ENCODE results near the gene RSPH6A.
A peak's percentile ranks its signal among the peaks of the same experiment; 100 is the strongest.

RSPH6A gene

GRCh38 chr19:45780448-45781213 lies 34.5 kb downstream of the RSPH6A start:
- Histone ChIP-seq H3K4me3 (ENCODE audit: low read length in 2 of 2) (peak overlapping the region in 1 of 2 donors; percentile 45), H3K9me3 (ENCODE audit: control insufficient read depth in 2 of 2, low read length in 2 of 2) (no peaks in the 10 kb centered on the region), H3K4me1 (ENCODE audit: control insufficient read depth in 2 of 2, insufficient read depth in 2 of 2, low read length in 2 of 2) (peaks cover 17 to 22% of the 10 kb centered on the region in 2 donors), H3K9ac (ENCODE audit: low read depth in 1 of 2, low read length in 2 of 2) (no peak overlapping the region), H3K27ac (ENCODE audit: low read depth in 2 of 2, low read length in 2 of 2) (peak overlapping the region in 1 of 2 donors; percentile 48), H3K27me3 (ENCODE audit: control insufficient read depth in 2 of 2, insufficient read depth in 2 of 2, low read length in 2 of 2) (no peaks in the 10 kb centered on the region), H3K36me3 (ENCODE audit: control insufficient read depth in 2 of 2, insufficient read depth in 2 of 2, low read length in 2 of 2) (peaks cover 12 to 14% of the 10 kb centered on the region in 2 donors)

- peak overlapping the region in 1 of 2 donors; percentile 31 for H3K4me3 ChIP-seq (ENCODE audit: low read length in 2 of 2)
- peak overlapping the region in 1 of 2 donors; percentile 44 for H3K9ac ChIP-seq (ENCODE audit: low read depth in 1 of 2, low read length in 2 of 2)
- peaks cover 11 to 12% of the 10 kb centered on the region in 2 donors for H3K36me3 ChIP-seq (ENCODE audit: control insufficient read depth in 2 of 2, insufficient read depth in 2 of 2, low read length in 2 of 2)
- H3K9me3 ChIP-seq (ENCODE audit: control insufficient read depth in 2 of 2, low read length in 2 of 2) = no peaks in the 10 kb centered on the region
- H3K27ac ChIP-seq (ENCODE audit: low read depth in 2 of 2, low read length in 2 of 2) = peak overlapping the region in 1 of 2 donors; percentile 48
- H3K4me1 ChIP-seq (ENCODE audit: control insufficient read depth in 2 of 2, insufficient read depth in 2 of 2, low read length in 2 of 2) = peaks cover 17 to 22% of the 10 kb centered on the region in 2 donors
- H3K27me3 ChIP-seq (ENCODE audit: control insufficient read depth in 2 of 2, insufficient read depth in 2 of 2, low read length in 2 of 2) = no peaks in the 10 kb centered on the region
Measured at GRCh38 chr19:45780146-45780447, 35.0 kb downstream of the RSPH6A start.

- H3K9ac ChIP-seq (ENCODE audit: low read depth in 1 of 2, low read length in 2 of 2) = peak overlapping the region in 1 of 2 donors; percentile 44
- H3K9me3 ChIP-seq (ENCODE audit: control insufficient read depth in 2 of 2, low read length in 2 of 2) = no peaks in the 10 kb centered on the region
- H3K27me3 ChIP-seq (ENCODE audit: control insufficient read depth in 2 of 2, insufficient read depth in 2 of 2, low read length in 2 of 2) = no peaks in the 10 kb centered on the region
- H3K36me3 ChIP-seq (ENCODE audit: control insufficient read depth in 2 of 2, insufficient read depth in 2 of 2, low read length in 2 of 2) = peaks cover 9 to 10% of the 10 kb centered on the region in 2 donors
- peak overlapping the region in 1 of 2 donors; percentile 58 for H3K27ac ChIP-seq (ENCODE audit: low read depth in 2 of 2, low read length in 2 of 2)
- peak overlapping the region; percentile 59 to 61 for H3K4me3 ChIP-seq (ENCODE audit: low read length in 2 of 2)
- H3K4me1 ChIP-seq (ENCODE audit: control insufficient read depth in 2 of 2, insufficient read depth in 2 of 2, low read length in 2 of 2) = peaks cover 17 to 22% of the 10 kb centered on the region in 2 donors
Measured at GRCh38 chr19:45779231-45780145, 35.6 kb downstream of the RSPH6A start.

GRCh38 chr19:45778010-45778661 lies 37.0 kb downstream of the RSPH6A start:
- H3K27me3 ChIP-seq (ENCODE audit: control insufficient read depth in 2 of 2, insufficient read depth in 2 of 2, low read length in 2 of 2) = no peaks in the 10 kb centered on the region
- peaks cover 9 to 10% of the 10 kb centered on the region in 2 donors for H3K36me3 ChIP-seq (ENCODE audit: control insufficient read depth in 2 of 2, insufficient read depth in 2 of 2, low read length in 2 of 2)
- no peak overlapping the region for H3K27ac ChIP-seq (ENCODE audit: low read depth in 2 of 2, low read length in 2 of 2)
- no peak overlapping the region for H3K9ac ChIP-seq (ENCODE audit: low read depth in 1 of 2, low read length in 2 of 2)
- H3K4me3 ChIP-seq (ENCODE audit: low read length in 2 of 2) = no peak overlapping the region
- peaks cover 15 to 26% of the 10 kb centered on the region in 2 donors for H3K4me1 ChIP-seq (ENCODE audit: control insufficient read depth in 2 of 2, insufficient read depth in 2 of 2, low read length in 2 of 2)
- no peaks in the 10 kb centered on the region for H3K9me3 ChIP-seq (ENCODE audit: control insufficient read depth in 2 of 2, low read length in 2 of 2)

GRCh38 chr19:45777395-45777961 lies 37.6 kb downstream of the RSPH6A start:
- H3K4me1 ChIP-seq (ENCODE audit: control insufficient read depth in 2 of 2, insufficient read depth in 2 of 2, low read length in 2 of 2) = peaks cover 17 to 32% of the 10 kb centered on the region in 2 donors
- H3K27me3 ChIP-seq (ENCODE audit: control insufficient read depth in 2 of 2, insufficient read depth in 2 of 2, low read length in 2 of 2) = no peaks in the 10 kb centered on the region
- no peak overlapping the region for H3K4me3 ChIP-seq (ENCODE audit: low read length in 2 of 2)
- H3K9ac ChIP-seq (ENCODE audit: low read depth in 1 of 2, low read length in 2 of 2) = no peak overlapping the region
- peaks cover 9 to 10% of the 10 kb centered on the region in 2 donors for H3K36me3 ChIP-seq (ENCODE audit: control insufficient read depth in 2 of 2, insufficient read depth in 2 of 2, low read length in 2 of 2)
- no peaks in the 10 kb centered on the region for H3K9me3 ChIP-seq (ENCODE audit: control insufficient read depth in 2 of 2, low read length in 2 of 2)
- no peak overlapping the region for H3K27ac ChIP-seq (ENCODE audit: low read depth in 2 of 2, low read length in 2 of 2)

- Histone ChIP-seq H3K36me3 (ENCODE audit: control insufficient read depth in 2 of 2, insufficient read depth in 2 of 2, low read length in 2 of 2) (peaks cover 9 to 10% of the 10 kb centered on the region in 2 donors), H3K27ac (ENCODE audit: low read depth in 2 of 2, low read length in 2 of 2) (no peak overlapping the region), H3K27me3 (ENCODE audit: control insufficient read depth in 2 of 2, insufficient read depth in 2 of 2, low read length in 2 of 2) (no peaks in the 10 kb centered on the region)
Measured at GRCh38 chr19:45774765-45775164, 40.3 kb downstream of the RSPH6A start.

GRCh38 chr19:45773384-45773783 lies 41.7 kb downstream of the RSPH6A start:
- Histone ChIP-seq H3K36me3 (ENCODE audit: control insufficient read depth in 2 of 2, insufficient read depth in 2 of 2, low read length in 2 of 2) (peaks cover 9 to 10% of the 10 kb centered on the region in 2 donors), H3K27ac (ENCODE audit: low read depth in 2 of 2, low read length in 2 of 2) (no peak overlapping the region), H3K9ac (ENCODE audit: low read depth in 1 of 2, low read length in 2 of 2) (no peak overlapping the region)

More at GRCh38 chr19:45774765-45775164, 40.3 kb downstream of the RSPH6A start:
- no peak overlapping the region for H3K9ac ChIP-seq (ENCODE audit: low read depth in 1 of 2, low read length in 2 of 2)
- H3K4me1 ChIP-seq (ENCODE audit: control insufficient read depth in 2 of 2, insufficient read depth in 2 of 2, low read length in 2 of 2) = peaks cover 16 to 30% of the 10 kb centered on the region in 2 donors
- H3K9me3 ChIP-seq (ENCODE audit: control insufficient read depth in 2 of 2, low read length in 2 of 2) = no peaks in the 10 kb centered on the region
- no peak overlapping the region for H3K4me3 ChIP-seq (ENCODE audit: low read length in 2 of 2)

GRCh38 chr19:45772912-45773311 lies 42.2 kb downstream of the RSPH6A start:
- peak overlapping the region in 1 of 2 donors; percentile 63 for H3K27ac ChIP-seq (ENCODE audit: low read depth in 2 of 2, low read length in 2 of 2)
- H3K9me3 ChIP-seq (ENCODE audit: control insufficient read depth in 2 of 2, low read length in 2 of 2) = no peaks in the 10 kb centered on the region
- H3K36me3 ChIP-seq (ENCODE audit: control insufficient read depth in 2 of 2, insufficient read depth in 2 of 2, low read length in 2 of 2) = peaks cover 9 to 10% of the 10 kb centered on the region in 2 donors
- H3K27me3 ChIP-seq (ENCODE audit: control insufficient read depth in 2 of 2, insufficient read depth in 2 of 2, low read length in 2 of 2) = no peaks in the 10 kb centered on the region
- H3K9ac ChIP-seq (ENCODE audit: low read depth in 1 of 2, low read length in 2 of 2) = no peak overlapping the region
- peaks cover 10 to 24% of the 10 kb centered on the region in 2 donors for H3K4me1 ChIP-seq (ENCODE audit: control insufficient read depth in 2 of 2, insufficient read depth in 2 of 2, low read length in 2 of 2)
- no peak overlapping the region for H3K4me3 ChIP-seq (ENCODE audit: low read length in 2 of 2)

More at GRCh38 chr19:45773384-45773783, 41.7 kb downstream of the RSPH6A start:
- Histone ChIP-seq H3K4me1 (ENCODE audit: control insufficient read depth in 2 of 2, insufficient read depth in 2 of 2, low read length in 2 of 2) (peaks cover 10 to 24% of the 10 kb centered on the region in 2 donors), H3K27me3 (ENCODE audit: control insufficient read depth in 2 of 2, insufficient read depth in 2 of 2, low read length in 2 of 2) (no peaks in the 10 kb centered on the region), H3K9me3 (ENCODE audit: control insufficient read depth in 2 of 2, low read length in 2 of 2) (no peaks in the 10 kb centered on the region), H3K4me3 (ENCODE audit: low read length in 2 of 2) (no peak overlapping the region)

- no peaks in the 10 kb centered on the region for H3K9me3 ChIP-seq (ENCODE audit: control insufficient read depth in 2 of 2, low read length in 2 of 2)
- peak overlapping the region; percentile 10 to 63 for H3K27ac ChIP-seq (ENCODE audit: low read depth in 2 of 2, low read length in 2 of 2)
- no peak overlapping the region for H3K4me3 ChIP-seq (ENCODE audit: low read length in 2 of 2)
- no peaks in the 10 kb centered on the region for H3K27me3 ChIP-seq (ENCODE audit: control insufficient read depth in 2 of 2, insufficient read depth in 2 of 2, low read length in 2 of 2)
- H3K36me3 ChIP-seq (ENCODE audit: control insufficient read depth in 2 of 2, insufficient read depth in 2 of 2, low read length in 2 of 2) = peaks cover 7 to 8% of the 10 kb centered on the region in 2 donors
- H3K9ac ChIP-seq (ENCODE audit: low read depth in 1 of 2, low read length in 2 of 2) = peak overlapping the region in 1 of 2 donors; percentile 37
- peaks cover 10 to 24% of the 10 kb centered on the region in 2 donors for H3K4me1 ChIP-seq (ENCODE audit: control insufficient read depth in 2 of 2, insufficient read depth in 2 of 2, low read length in 2 of 2)
Measured at GRCh38 chr19:45772130-45772840, 42.8 kb downstream of the RSPH6A start.
